H1 (cell line): ENCODE results near the gene UFSP2.

Experiments
- CBX5 ChIP-seq: fragments of 300-800, 300-1000 bp; sonication (generic); IDR thresholded peaks from 2 replicates; pipeline ENCODE4 v1.7.1; 2016; ENCODE audit warnings: antibody characterized with exemption, low read length, low read depth
- CTCF ChIP-seq, 3 experiments: IDR thresholded peaks; 1 replicate in 2 of 3; 2 replicates in 1 of 3; pipeline versions ENCODE4 v1.5.1 to v1.6.1; 2011; ENCODE audit warnings: low read length in 3 of 3, mild to moderate bottlenecking in 3 of 3, inconsistent platforms in 2 of 3, low read depth in 1 of 3, moderate library complexity in 1 of 3; ENCODE audit not compliant: insufficient read depth in 1 of 3; ENCODE audit errors: control extremely low read depth in 1 of 3

GRCh38 chr4:185371702-185372101, 54.1 kb downstream of the UFSP2 start:
- TF ChIP-seq CTCF (IDR thresholded peaks at IDR 0.05; ENCODE audit: control extremely low read depth in 1 of 3, insufficient read depth in 1 of 3, low read depth in 1 of 3, low read length in 3 of 3) (no peak), CBX5 (no peak)
